Stomach (tissue), 9 donors: ENCODE data around the gene STRADA. TPM values are rescaled to one million over a fixed set of nuclear protein-coding genes. Genes with fewer than 3 reads are reported as not detected.
A peak's percentile ranks its signal among the peaks of the same experiment; 100 is the strongest.

Experiments used
- DNase-seq, 2 donors: peaks; one replicate each; pipeline versions ENCODE4 v3.0.0 to v3.0.0-alpha.2; 2013 to 2019
- H3K27ac ChIP-seq, 5 donors: fragments of 200-600 bp in 4 of 5; sonication (generic) in 4 of 5; one replicate each; pipeline ENCODE4 v1.5.1; 2013 to 2019; ENCODE audit warnings: mild to moderate bottlenecking in 1 of 5, moderate library complexity in 1 of 5
- H3K27me3 ChIP-seq, 3 donors: fragments of 200-600 bp; sonication (generic); one replicate each; pipeline ENCODE4 v1.5.1; 2017 to 2019; ENCODE audit warnings: mixed run types in 1 of 3
- H3K36me3 ChIP-seq, 4 donors: fragments of 200-600 bp; sonication (generic); 1 replicate in 3 of 4; 2 replicates in 1 of 4; pipeline ENCODE4 v1.5.1; 2016 to 2019
- H3K4me1 ChIP-seq, 4 donors: fragments of 200-600 bp; sonication (generic); one replicate each; pipeline ENCODE4 v1.5.1; 2016 to 2019
- H3K4me3 ChIP-seq, 4 donors: fragments of 200-600 bp; sonication (generic) in 3 of 4; one replicate each; pipeline ENCODE4 v1.5.1; 2016 to 2019; ENCODE audit warnings: mild to moderate bottlenecking in 1 of 4
- H3K9me3 ChIP-seq, 4 donors: fragments of 200-600 bp; sonication (generic); one replicate each; pipeline ENCODE4 v1.5.1; 2016 to 2019
- CTCF ChIP-seq, 7 experiments: fragments of 450-650 bp in 4 of 7; fragments of 200-600 bp in 3 of 7; sonication (generic) in 3 of 7; IDR thresholded peaks; one replicate each; pipeline ENCODE4 v1.5.1; 2016 to 2019; ENCODE audit warnings: antibody characterized with exemption in 7 of 7, control low read depth in 2 of 7, mild to moderate bottlenecking in 1 of 7
- EP300 ChIP-seq: sonication (generic); formaldehyde crosslinking; IDR thresholded peaks from one replicate; pipeline ENCODE4 v1.6.1; 2017; ENCODE audit warnings: antibody characterized with exemption
- POLR2A ChIP-seq, 4 donors: fragments of 450-650 bp; IDR thresholded peaks; one replicate each; pipeline ENCODE4 v1.6.1; 2016; ENCODE audit warnings: antibody characterized with exemption in 4 of 4, control low read depth in 2 of 4, mild to moderate bottlenecking in 1 of 4, moderate library complexity in 1 of 4
- POLR2AphosphoS5 ChIP-seq, 3 donors: sonication (generic); formaldehyde crosslinking; IDR thresholded peaks; one replicate each; pipeline ENCODE4 v1.6.1; 2016; ENCODE audit warnings: antibody characterized with exemption in 3 of 3
- WGBS, 5 donors: extraction: QIAGEN DNeasy Blood & Tissue Kit in 3 of 5; methylation state at CpG; one replicate each; pipeline versions ENCODE4 v1.1.5 to v1.1.7; 2013 to 2018; 5-methylcytosine and 5-hydroxymethylcytosine counted together
- intact Hi-C: fragments of 100-400 bp; cut with DNase I; formaldehyde crosslinking; loops from one replicate; pipeline ENCODE4 v1.15.1; 2023; ENCODE audit warnings: low total_unique reads
- polyA plus RNA-seq, 3 donors: library from polyadenylated mRNA; stranded (reverse); fragments of 200-250 nt; gene quantifications; one replicate each; pipeline ENCODE4 v1.2.3, GENCODE V29; 2013
- total RNA-seq, 5 donors: library from RNA; depleted of rRNA; stranded (reverse); fragments of >200 nt; gene quantifications; one replicate each; pipeline versions ENCODE4 v1.1.0 to v1.2.3, GENCODE V29; 2014 to 2016
- donor health status: healthy with polysubstance abuse.
- donor health status: Bipolar disorder and iron deficiency.
- donor health status: healthy.

STRADA gene
- total and polyA plus RNA-seq, 8 donors: 9.8 to 56.2 (median 22.2) TPM

DNA sequence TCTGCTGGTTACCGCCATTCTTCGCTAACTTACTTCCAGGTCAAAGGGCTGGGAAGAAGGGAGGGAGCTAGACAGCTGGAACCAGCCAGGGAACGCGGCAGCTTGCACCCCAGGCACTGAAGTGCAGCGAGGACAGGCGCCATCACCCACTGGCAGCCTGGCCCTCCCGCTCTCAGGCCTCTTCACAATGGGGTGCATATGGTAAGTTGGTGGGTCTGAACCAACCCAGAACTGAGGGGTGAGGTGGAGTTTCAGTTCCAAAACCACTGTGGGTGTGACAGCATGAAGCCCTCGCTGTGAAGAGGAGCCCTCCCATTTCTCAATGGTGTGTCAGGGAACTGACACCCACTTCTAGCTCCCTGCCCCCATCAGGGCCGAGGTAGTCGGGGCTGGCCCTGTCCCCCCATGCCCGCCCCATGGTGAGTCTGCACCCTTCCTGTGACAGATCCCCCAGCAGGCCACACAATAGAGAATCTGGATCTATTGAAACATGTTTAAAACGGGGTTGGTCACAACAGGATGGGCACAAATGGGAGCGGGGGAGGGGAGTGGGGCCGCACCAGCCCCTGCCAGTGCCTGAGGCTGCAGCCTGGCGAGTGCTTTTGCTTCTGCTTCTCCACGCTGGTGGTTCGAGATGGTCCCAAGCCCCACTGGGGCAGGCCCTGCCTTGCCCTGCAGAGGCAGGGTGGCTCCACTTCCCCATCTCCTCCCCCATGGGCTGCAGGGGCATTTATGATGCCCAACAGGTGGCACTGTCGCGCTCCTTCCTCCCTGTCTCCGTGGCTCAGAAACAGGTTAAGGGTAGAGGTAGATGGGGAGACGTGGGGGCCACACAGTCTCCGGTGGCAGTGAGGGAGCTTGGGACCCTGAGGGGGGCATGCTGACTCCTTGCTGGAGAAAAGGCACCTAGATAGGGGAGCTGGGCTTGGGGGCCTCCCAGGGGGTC, 44.0 kb downstream of the STRADA start:
- H3K36me3 ChIP-seq: peaks cover 13 to 35% (median 33%) of the 10 kb centered on the region in 4 donors
- TF ChIP-seq EP300 (no peak), CTCF (IDR thresholded peaks at IDR 0.05) (peak in 5 of 7 experiments; percentile 25 to 58 (median 51)), POLR2AphosphoS5 (IDR thresholded peaks at IDR 0.05) (peak in 1 of 3 donors; percentile 56)
- H3K9me3 ChIP-seq: no peaks in the 10 kb centered on the region
- WGBS, 5 donors: 57 to 64% (median 63%) methylated on average over 16 to 22 of the region's 22 CpGs
- H3K27ac ChIP-seq: peak overlapping the region; percentile 48 to 87 (median 82)
- peak overlapping the region; percentile 67 to 71 (median 69) for H3K4me3 ChIP-seq
- intact Hi-C loops: no loop called here
- H3K27me3 ChIP-seq: no peaks in the 10 kb centered on the region
- H3K4me1 ChIP-seq: peaks cover 35 to 78% (median 57%) of the 10 kb centered on the region in 4 donors
- DNase-seq: peak; percentile 73 to 82

- Histone ChIP-seq H3K9me3 (no peaks in the 10 kb centered on the region), H3K4me1 (peaks cover 32 to 66% (median 48%) of the 10 kb centered on the region in 4 donors), H3K36me3 (peaks cover 25 to 45% (median 44%) of the 10 kb centered on the region in 4 donors), H3K4me3 (peak overlapping the region in 1 of 4 donors; percentile 13), H3K27ac (peak overlapping the region in 4 of 5 donors; percentile 76 to 87 (median 84)), H3K27me3 (no peaks in the 10 kb centered on the region)
- WGBS, 5 donors: 60 to 68% (median 65%) methylated on average over 4 to 9 of the region's 9 CpGs
- peak in 1 of 7 experiments; percentile 22 for TF ChIP-seq CTCF (IDR thresholded peaks at IDR 0.05)
- TF ChIP-seq POLR2AphosphoS5 (IDR thresholded peaks at IDR 0.05): peak in 1 of 3 donors; percentile 23
- TF ChIP-seq EP300: no peak
- no peak for TF ChIP-seq POLR2A (IDR thresholded peaks at IDR 0.05)
- intact Hi-C loops: no loop called here
- DNase-seq: peak; percentile 27 to 53
These were observed 45.1 kb downstream of the STRADA start for GRCh38 chr17:63696381-63696961.

DNA sequence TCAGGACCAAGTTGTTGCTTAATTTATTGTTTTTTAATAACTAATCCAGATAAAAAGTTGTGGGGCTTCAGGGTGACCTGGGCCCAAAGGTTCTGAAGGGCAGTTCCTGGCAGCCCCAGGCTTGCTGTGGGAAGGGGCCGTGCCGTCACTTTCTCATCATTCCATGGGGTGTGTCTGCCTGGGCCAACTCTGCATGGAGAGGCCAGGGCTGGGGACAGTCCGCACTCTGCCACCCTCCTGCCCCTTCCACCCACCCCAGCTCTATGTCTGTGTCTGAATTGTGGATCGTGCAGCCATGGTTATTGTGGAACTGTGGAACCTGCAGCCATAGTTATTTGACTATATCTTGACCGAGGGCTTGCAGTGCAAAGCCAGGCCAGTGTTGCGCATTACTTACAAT, 45.7 kb downstream of the STRADA start:
- no peaks in the 10 kb centered on the region for H3K9me3 ChIP-seq
- H3K36me3 ChIP-seq: peaks cover 31 to 51% (median 50%) of the 10 kb centered on the region in 4 donors
- H3K27me3 ChIP-seq: no peaks in the 10 kb centered on the region
- DNase-seq: no peak
- H3K27ac ChIP-seq: peak overlapping the region in 2 of 5 donors; percentile 42 to 85
- 77 to 89% (median 85%) methylated on average over 6 of the region's 6 CpGs for WGBS, 5 donors
- no peak overlapping the region for H3K4me3 ChIP-seq
- TF ChIP-seq EP300 (no peak), POLR2AphosphoS5 (IDR thresholded peaks at IDR 0.05) (no peak), POLR2A (IDR thresholded peaks at IDR 0.05) (no peak), CTCF (IDR thresholded peaks at IDR 0.05) (no peak)
- intact Hi-C loops: no loop called here
- peaks cover 26 to 60% (median 42%) of the 10 kb centered on the region in 4 donors for H3K4me1 ChIP-seq
